IMR-90 (cell line): ENCODE data around the gene VILL. TPM values are rescaled to one million over a fixed set of nuclear protein-coding genes. Genes with fewer than 3 reads are reported as not detected.

Experiments used
- ATAC-seq: fragments of 200-7000 bp; cut with Tn5 transposase; 2 replicates; pipeline ENCODE4 v1.9.1; 2020; ENCODE audit warnings: low read depth, mild to moderate bottlenecking, moderate library complexity
- BruUV-seq: library from RNA; stranded (reverse); fragments of 400-500 nt; replicated peaks from 2 replicates; lab custom pipeline; 2021; lab: Mats Ljungman, UMichigan
- CTCF ChIA-PET: fragments of 300-600 bp; formaldehyde crosslinking; extraction: SDS; loops from one replicate; lab custom pipeline; 2021; ENCODE audit warnings: antibody characterized with exemption; lab: Yijun Ruan, JAX
- POLR2A ChIA-PET: fragments of 300-600 bp; sonication (Branson Sonifier 250); formaldehyde crosslinking; loops from one replicate; lab custom pipeline; 2022; ENCODE audit warnings: antibody characterized with exemption; ENCODE audit not compliant: unreplicated experiment; lab: Charles Lee
- DNase-seq: peaks from one replicate; pipeline ENCODE4 v3.0.0; 2013
- H2AFZ ChIP-seq: replicated peaks from 2 replicates; pipeline ENCODE3; 2013; ENCODE audit warnings: low read length, mild to moderate bottlenecking; ENCODE audit not compliant: poor library complexity
- H2AK5ac ChIP-seq: 2 replicates; pipeline ENCODE4 v1.6.1; 2013; ENCODE audit warnings: low read depth, low read length, inconsistent platforms
- H2AK9ac ChIP-seq: replicated peaks from 2 replicates; pipeline ENCODE3; 2013; ENCODE audit warnings: mild to moderate bottlenecking, low read depth, low read length, moderate library complexity; ENCODE audit not compliant: poor library complexity
- H2BK120ac ChIP-seq: 2 replicates; pipeline ENCODE4 v1.6.1; 2013; ENCODE audit warnings: low read depth, low read length, inconsistent platforms
- H2BK15ac ChIP-seq: 3 replicates; pipeline ENCODE4 v1.6.1; 2013; ENCODE audit warnings: low read depth, low read length, inconsistent platforms
- H2BK20ac ChIP-seq: 2 replicates; pipeline ENCODE4 v1.6.1; 2013; ENCODE audit warnings: low read depth, mild to moderate bottlenecking, inconsistent platforms, low read length, moderate library complexity
- H2BK5ac ChIP-seq: 2 replicates; pipeline ENCODE4 v1.6.1; 2013; ENCODE audit warnings: mild to moderate bottlenecking, low read depth, low read length, inconsistent platforms; ENCODE audit not compliant: poor library complexity, severe bottlenecking
- H3K14ac ChIP-seq: replicated peaks from 2 replicates; pipeline ENCODE4 v1.6.1; 2013; ENCODE audit warnings: low read depth, low read length, inconsistent platforms
- H3K18ac ChIP-seq: 2 replicates; pipeline ENCODE4 v1.6.1; 2013; ENCODE audit warnings: low read depth, low read length, control low read depth
- H3K23ac ChIP-seq: 2 replicates; pipeline ENCODE4 v1.6.1; 2013; ENCODE audit warnings: low read depth, low read length, inconsistent platforms
- H3K27ac ChIP-seq: 2 replicates; pipeline ENCODE4 v1.5.1; 2013; ENCODE audit warnings: mild to moderate bottlenecking, control low read depth, low read length; ENCODE audit not compliant: insufficient read depth
- H3K27me3 ChIP-seq: 2 replicates; pipeline ENCODE4 v1.6.1; 2013; ENCODE audit warnings: low read length; ENCODE audit not compliant: control insufficient read depth, insufficient read depth
- H3K36me3 ChIP-seq: 2 replicates; pipeline ENCODE4 v1.6.1; 2013; ENCODE audit warnings: low read length, mixed read lengths; ENCODE audit not compliant: control insufficient read depth, insufficient read depth
- H3K4ac ChIP-seq: 2 replicates; pipeline ENCODE4 v1.6.1; 2013; ENCODE audit warnings: low read depth, low read length, inconsistent platforms
- H3K4me1 ChIP-seq: 2 replicates; pipeline ENCODE4 v1.6.1; 2013; ENCODE audit warnings: low read length, mixed read lengths; ENCODE audit not compliant: control insufficient read depth, insufficient read depth
- H3K4me2 ChIP-seq: 2 replicates; pipeline ENCODE4 v1.6.1; 2013; ENCODE audit warnings: low read depth, mild to moderate bottlenecking, control low read depth, low read length, moderate library complexity
- H3K4me3 ChIP-seq: 2 replicates; pipeline ENCODE4 v1.5.1; 2013; ENCODE audit warnings: low read depth, mild to moderate bottlenecking, control low read depth, low read length, moderate library complexity; ENCODE audit not compliant: insufficient read depth
- H3K56ac ChIP-seq: 2 replicates; pipeline ENCODE4 v1.6.1; 2013; ENCODE audit warnings: low read length, inconsistent platforms; ENCODE audit not compliant: insufficient read depth; ENCODE audit errors: extremely low read depth
- H3K79me1 ChIP-seq, 2 experiments: 2 replicates each; pipeline ENCODE4 v1.6.1; 2013; ENCODE audit warnings: low read length in 2 of 2, inconsistent platforms in 1 of 2, low read depth in 1 of 2
- H3K9ac ChIP-seq: 2 replicates; pipeline ENCODE4 v1.6.1; 2013; ENCODE audit warnings: low read depth, low read length, control low read depth
- H3K9me1 ChIP-seq: 2 replicates; pipeline ENCODE4 v1.6.1; 2013; ENCODE audit warnings: low read length, inconsistent platforms; ENCODE audit not compliant: insufficient read depth
- H3K9me3 ChIP-seq: 2 replicates; pipeline ENCODE4 v1.6.1; 2013; ENCODE audit warnings: low read length; ENCODE audit not compliant: control insufficient read depth, insufficient read depth
- H4K20me1 ChIP-seq: 2 replicates; pipeline ENCODE4 v1.6.1; 2013; ENCODE audit warnings: low read length, inconsistent platforms; ENCODE audit not compliant: insufficient read depth
- H4K5ac ChIP-seq: 2 replicates; pipeline ENCODE4 v1.6.1; 2013; ENCODE audit warnings: mild to moderate bottlenecking, low read depth, low read length, control low read depth
- H4K8ac ChIP-seq, 2 experiments: 2 replicates each; pipeline ENCODE4 v1.6.1; 2013; ENCODE audit warnings: low read depth in 2 of 2, low read length in 2 of 2, control low read depth in 1 of 2, inconsistent platforms in 1 of 2
- H4K91ac ChIP-seq: 2 replicates; pipeline ENCODE4 v1.6.1; 2013; ENCODE audit warnings: low read depth, low read length, inconsistent platforms; ENCODE audit not compliant: insufficient read depth
- MAZ ChIP-seq: IDR thresholded peaks from 2 replicates; pipeline ENCODE4 v1.6.1; 2012; ENCODE audit warnings: low read depth, mild to moderate bottlenecking, low read length, improper control_type of control experiment, moderate library complexity, borderline replicate concordance
- POLR2A ChIP-seq: IDR thresholded peaks from 2 replicates; pipeline ENCODE4 v1.6.1; 2012; ENCODE audit warnings: mild to moderate bottlenecking, low read depth, low read length
- RCOR1 ChIP-seq: IDR thresholded peaks from 2 replicates; pipeline ENCODE4 v1.6.1; 2012; ENCODE audit warnings: mild to moderate bottlenecking, low read length, improper control_type of control experiment; ENCODE audit not compliant: insufficient replicate concordance
- WGBS, 2 experiments: methylation state at CpG; one replicate each; pipeline versions ENCODE4 v1.1.5 to v1.1.7; 2013; ENCODE audit warnings: missing lambda C conversion rate in 2 of 2; ENCODE audit not compliant: insufficient read length in 1 of 2; ENCODE audit errors: extremely low coverage in 2 of 2; 5-methylcytosine and 5-hydroxymethylcytosine counted together
- dilution Hi-C: fragments of 300-500 bp; cut with HindIII; formaldehyde crosslinking; loops from one replicate; pipeline ENCODE4 v1.14.3; 2018; ENCODE audit warnings: low sequenced_read_pairs; ENCODE audit not compliant: unreplicated experiment
- in situ Hi-C: fragments of 300-500 bp; cut with MboI; formaldehyde crosslinking; loops from 3 replicates; pipeline ENCODE4 v1.14.3; 2019; ENCODE audit warnings: low sequenced_read_pairs, inconsistent platforms, mixed read lengths
- intact Hi-C: fragments of 100-400 bp; cut with micrococcal nuclease; formaldehyde crosslinking; loops from 2 replicates; pipeline ENCODE4 v1.10.0; 2022
- polyA plus RNA-seq, 3 experiments: library from polyadenylated mRNA; depleted of rRNA; stranded (reverse); fragments of >200 nt; gene quantifications; 2 replicates each; pipeline ENCODE4 v1.2.3, GENCODE V29; 2012; ENCODE audit warnings: low replicate concordance in 1 of 3
- total RNA-seq: library from RNA; depleted of rRNA; stranded (reverse); fragments of >200 nt; gene quantifications from 2 replicates; pipeline ENCODE4 v1.2.3, GENCODE V29; 2012

Gene VILL
- total and polyA plus RNA-seq, 2 of the 4 experiments (the other 2 are of a cell fraction) = 2.3 to 4.7 TPM

- in situ Hi-C loops (no loop called here), intact Hi-C loops (no loop called here), dilution Hi-C loops (no loop called here)
- WGBS, 2 experiments = 88% methylated on average over 6 of the region's 27 CpGs; no CpG with 5 or more reads in 1 of the 2 experiments
- no peaks in the 10 kb centered on the region for H3K4me1 ChIP-seq
- no peak overlapping the region for H2AFZ ChIP-seq
- H3K56ac ChIP-seq = no peak overlapping the region
- BruUV-seq = no TSS peak
- no peak overlapping the region for H3K27ac ChIP-seq
- no peak overlapping the region for H3K23ac ChIP-seq
- no peak overlapping the region for H3K9ac ChIP-seq
- H3K18ac ChIP-seq = no peak overlapping the region
- H3K36me3 ChIP-seq = peaks cover 29% of the 10 kb centered on the region
- no peak overlapping the region for H2AK5ac ChIP-seq
- CTCF ChIA-PET = no interaction called here
- no peak overlapping the region for H2BK20ac ChIP-seq
- H3K14ac ChIP-seq = no peak overlapping the region
- POLR2A ChIA-PET = no interaction called here
- no peaks in the 10 kb centered on the region for H3K9me3 ChIP-seq
- DNase-seq = no peak
- H4K5ac ChIP-seq = no peak overlapping the region
- H3K4ac ChIP-seq = no peak overlapping the region
- no peaks in the 10 kb centered on the region for H3K27me3 ChIP-seq
- TF ChIP-seq MAZ (no peak), RCOR1 (no peak), POLR2A (no peak)
- no peak for ATAC-seq
- no peaks in the 10 kb centered on the region for H4K20me1 ChIP-seq
- H3K9me1 ChIP-seq = 0 out of 2 replicates have a peak, but pooled peaks cover 4% of the 10 kb centered on the region
- no peak overlapping the region for H3K4me3 ChIP-seq
- no peak overlapping the region for H2BK5ac ChIP-seq
- no peak overlapping the region for H2BK15ac ChIP-seq
- no peak overlapping the region for H4K8ac ChIP-seq
- H3K79me1 ChIP-seq = no peaks in the 10 kb centered on the region
- H2BK120ac ChIP-seq = no peak overlapping the region
- no peak overlapping the region for H2AK9ac ChIP-seq
- no peak overlapping the region for H4K91ac ChIP-seq
- no peak overlapping the region for H3K4me2 ChIP-seq
These were observed 19.4 kb downstream of the VILL start for GRCh38 chr3:38009807-38010591.
